ENCODE results near the gene CMPK1.
"Not testable (repeated sequence)": the region's sequence is repeated elsewhere in the genome, so short reads cannot be mapped to it uniquely, and the experiment has no call there.

CMPK1 gene, protein sequence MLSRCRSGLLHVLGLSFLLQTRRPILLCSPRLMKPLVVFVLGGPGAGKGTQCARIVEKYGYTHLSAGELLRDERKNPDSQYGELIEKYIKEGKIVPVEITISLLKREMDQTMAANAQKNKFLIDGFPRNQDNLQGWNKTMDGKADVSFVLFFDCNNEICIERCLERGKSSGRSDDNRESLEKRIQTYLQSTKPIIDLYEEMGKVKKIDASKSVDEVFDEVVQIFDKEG

DNA sequence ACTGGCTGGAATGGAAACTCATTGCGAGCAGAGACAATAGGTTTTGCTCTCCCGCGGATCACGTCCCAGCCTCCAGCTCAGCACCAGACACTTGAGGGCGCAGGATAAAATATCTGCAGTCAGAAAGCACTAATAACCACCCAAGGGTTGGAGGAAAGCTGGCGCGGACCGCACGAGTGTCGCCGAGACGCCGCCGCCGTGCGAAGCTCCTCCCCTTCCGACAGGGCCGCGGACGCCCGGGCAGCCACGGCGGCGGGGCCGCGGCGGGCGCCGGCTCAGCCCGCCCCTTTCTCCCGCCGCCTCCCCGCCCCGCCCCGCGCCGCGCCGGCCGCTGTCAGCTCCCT lies at the start of gene CMPK1:
Gene CMPK1, plus strand, starts transcription at position 213 of the 344 bp plus-strand sequence. CDS start 156 bp downstream, outside the sequence.
- DNase-seq = peak; percentile 48 to 61 (median 50)

DNA sequence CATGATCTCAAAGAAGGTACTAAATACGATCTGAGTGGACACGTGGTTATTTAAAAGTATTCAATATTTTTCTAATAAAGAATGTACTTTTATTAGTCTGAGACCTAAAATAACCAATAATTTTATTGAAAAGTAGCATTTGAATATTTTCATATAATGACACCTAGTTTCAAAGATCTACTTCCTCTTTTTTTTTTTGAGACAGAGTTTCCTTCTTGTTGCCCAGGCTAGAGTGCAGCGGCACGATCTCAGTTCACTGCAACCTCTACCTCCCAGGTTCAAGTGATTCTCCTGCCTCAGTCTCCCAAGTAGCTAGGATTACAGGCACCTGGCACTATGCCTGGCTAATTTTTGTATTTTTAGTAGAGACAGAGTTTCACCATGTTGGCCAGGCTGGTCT lies 45.5 kb upstream of the CMPK1 start:
- not testable (repeated sequence) for DNase-seq

DNA sequence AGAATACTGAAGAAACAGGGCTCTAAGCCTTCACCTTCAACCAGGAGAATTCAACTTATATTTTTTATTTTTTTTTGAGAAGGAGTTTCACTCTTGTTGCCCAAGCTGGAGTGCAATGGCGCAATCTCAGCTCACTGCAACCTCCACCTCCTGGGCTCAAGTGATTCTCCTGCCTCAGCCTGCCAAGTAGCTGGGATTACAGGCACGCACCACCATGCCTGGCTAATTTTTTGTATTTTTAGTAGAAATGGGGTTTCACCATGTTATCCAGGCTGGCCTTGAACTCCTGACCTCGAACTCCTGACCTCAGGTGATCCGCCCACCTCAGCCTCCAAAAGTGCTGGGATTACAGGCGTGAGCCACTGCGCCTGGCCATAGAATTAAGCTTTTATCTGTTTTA lies 38.7 kb upstream of the CMPK1 start:
- not testable (repeated sequence) for DNase-seq

DNA sequence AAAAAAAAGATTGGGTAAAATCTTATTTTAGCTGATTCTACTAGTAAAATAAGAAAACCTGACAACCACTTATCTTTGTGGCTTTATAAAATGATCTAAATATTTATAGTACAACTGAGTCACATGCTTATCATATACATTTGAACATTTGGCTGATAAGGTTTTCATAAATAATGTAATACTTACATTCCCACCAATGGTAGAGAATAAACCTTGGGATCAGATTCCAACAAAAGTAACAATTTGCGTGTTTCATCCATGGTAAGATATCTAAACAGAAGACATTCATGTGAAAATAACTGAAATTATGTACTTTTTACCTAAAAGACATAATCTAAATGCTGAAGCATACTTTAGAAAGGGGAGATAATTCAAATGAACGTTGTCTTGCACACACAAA lies 38.0 kb upstream of the CMPK1 start:
- no peak for DNase-seq

DNA sequence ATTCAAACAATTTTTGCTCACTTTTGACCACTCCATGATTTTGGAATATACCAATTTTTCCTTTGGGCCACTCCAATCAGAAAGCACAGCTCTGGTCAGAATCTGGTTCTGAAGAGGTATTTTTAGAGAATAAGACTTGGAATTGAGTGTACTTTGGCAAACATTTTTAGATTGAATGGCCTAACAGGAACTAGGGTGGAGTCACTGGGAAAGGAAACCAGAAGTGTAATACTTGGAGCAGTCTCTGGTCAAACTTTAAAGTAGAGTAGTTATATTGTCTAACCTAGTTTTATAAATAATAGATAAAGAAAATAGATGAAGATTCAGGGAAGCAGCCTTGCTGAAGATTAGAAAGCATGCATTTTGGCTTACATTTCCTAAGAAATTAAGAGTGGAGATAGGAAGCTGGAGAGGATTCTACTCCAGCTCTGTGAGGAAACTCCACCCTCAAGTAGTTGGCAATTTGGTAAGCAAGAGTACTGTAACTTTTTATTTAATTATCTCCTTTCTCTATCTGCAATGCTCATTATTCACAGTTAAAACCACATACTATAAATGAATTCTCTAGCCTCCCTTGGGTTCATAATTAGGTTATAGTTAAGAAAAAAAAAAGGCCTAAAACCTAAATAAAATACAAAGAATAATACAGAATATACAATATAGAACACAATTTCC lies 35.4 kb upstream of the CMPK1 start:
- no peak for DNase-seq

DNA sequence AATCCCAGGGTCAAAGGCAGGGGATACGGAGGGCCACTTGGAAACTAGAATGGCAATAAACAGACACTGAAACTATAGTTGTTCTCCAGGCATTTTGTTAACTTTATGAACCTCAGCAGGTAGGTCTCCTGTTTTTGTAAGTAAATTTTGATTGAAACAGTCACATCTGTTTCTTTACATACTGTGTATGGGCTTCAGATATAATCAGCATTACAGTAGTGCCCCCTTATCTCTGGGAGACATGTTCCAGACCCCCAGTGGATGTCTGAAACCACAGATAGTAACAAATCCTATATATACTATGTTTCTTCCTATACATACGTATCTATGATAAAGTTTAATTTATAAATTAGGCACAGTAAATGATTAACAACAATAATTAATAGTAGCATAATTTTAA lies 31.1 kb upstream of the CMPK1 start:
- DNase-seq = no peak

DNA sequence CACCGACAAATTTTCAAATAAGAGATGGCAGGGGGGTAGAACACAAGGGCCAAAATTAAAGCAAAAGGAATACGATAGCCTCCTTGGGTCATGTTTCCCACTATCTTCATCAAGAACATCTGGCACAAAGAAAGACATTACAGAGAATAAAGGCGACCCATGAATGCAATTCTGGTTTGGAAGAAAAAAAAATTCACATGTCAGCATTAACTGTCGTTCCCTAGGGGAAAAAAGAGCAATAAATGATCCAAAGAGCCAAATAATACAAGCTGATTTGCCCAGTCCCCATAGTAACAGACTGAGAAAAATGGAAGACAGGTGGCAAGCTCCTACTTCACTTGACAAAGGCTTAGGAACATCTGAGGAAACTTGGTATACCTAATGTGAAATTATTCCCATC lies 24.2 kb upstream of the CMPK1 start:
- DNase-seq = no peak

DNA sequence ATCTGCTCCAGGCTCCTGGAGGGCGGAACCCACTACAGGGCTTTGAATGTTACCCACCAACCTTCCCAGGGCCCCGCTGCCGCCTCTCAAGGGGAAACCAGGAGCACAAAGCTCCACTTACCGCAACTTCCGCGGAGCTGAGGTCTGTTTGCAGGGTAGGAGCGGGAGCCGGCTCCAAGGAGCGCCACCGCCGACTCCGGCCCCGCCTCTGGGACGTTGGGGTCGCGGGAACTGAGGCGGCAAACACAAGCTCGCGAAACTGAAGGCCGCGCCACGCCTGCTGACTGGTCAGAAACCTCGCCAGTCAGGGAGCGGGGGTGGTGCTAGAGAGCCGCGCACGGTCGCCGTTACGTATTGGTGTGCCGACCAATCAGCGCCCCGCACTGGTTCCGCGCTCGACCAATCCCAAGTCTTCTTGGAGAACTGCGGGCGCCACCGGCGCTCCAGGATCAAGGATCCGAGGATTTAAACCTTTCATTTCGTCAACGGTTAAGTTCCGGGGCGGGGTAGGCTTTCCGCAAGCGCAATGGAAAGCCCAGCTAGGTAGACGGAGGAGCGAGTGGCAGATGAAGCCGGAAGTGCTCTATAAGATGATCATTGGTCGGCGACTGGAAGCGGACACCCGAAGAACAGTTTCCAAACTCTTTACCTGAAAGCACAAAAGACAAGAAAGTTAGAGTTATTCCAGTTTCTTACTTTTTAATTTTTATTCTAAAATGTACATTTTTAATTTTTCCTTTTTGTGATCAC lies 19.5 kb upstream of the CMPK1 start, which contains the start of gene STIL:
Gene STIL, minus strand, starts transcription at position 233 of the 750 bp plus-strand sequence. CDS start 3,828 bp downstream, outside the sequence.
- DNase-seq = peak; percentile 91 to 94 (median 92)

DNA sequence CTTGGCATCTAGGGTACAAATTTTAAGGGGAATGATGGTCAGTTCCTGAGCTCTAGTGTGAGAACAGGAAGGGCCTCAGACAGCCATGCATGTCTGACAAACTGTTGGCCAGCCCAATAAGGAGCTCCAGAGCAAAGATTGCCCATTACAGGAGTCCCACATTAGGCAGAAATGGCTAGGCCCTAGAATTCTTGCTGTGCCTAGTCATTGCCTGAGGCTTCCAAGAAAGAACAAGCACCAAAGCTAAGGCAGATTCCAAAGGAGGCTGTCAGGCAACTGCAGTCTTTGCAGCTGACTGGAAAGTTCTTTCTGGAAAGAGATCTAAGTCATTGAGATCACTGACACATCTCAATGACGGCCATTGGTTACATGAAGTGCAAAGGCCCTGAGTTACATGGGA lies 15.7 kb upstream of the CMPK1 start:
- DNase-seq = no peak

DNA sequence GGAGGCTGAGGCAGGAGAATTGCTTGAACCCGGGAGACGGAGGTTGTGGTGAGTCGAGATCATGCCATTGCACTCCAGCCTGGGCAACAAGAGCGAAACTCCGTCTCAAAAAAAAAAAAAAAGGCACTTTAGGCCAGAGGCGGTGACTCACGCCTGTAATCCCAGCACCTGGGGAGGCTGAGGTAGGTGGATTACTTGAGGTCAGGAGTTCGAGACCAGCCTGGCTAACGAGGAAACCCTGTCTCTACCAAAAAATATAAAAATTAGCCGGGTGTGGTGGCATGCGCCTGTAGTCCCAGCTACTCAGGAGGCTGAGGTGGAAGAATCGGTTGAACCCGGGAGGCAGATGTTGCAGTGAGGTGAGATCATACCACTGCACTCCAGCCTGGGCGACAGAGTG lies 13.6 kb upstream of the CMPK1 start:
- not testable (repeated sequence) for DNase-seq

DNA sequence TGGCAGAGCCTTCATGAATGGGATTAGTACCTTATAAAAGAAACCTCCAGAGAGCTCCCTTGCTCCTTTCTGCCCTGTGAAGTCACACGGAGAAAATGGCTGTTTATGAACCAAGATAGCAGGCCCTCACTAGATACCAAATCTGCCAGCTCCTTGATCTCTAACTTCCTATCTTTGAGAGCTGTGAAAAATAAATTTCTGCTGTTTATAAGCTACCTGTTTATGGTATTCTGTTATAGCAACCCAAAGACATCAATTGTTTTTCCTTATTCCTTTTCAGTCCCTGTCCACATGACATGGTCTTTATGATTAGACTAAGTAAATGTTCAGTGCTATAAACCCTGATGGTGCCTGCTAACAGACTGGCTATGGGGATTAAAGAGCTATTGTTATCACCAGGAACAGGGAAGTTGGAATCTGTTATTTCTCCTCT lies 10.0 kb upstream of the CMPK1 start:
- DNase-seq = no peak

DNA sequence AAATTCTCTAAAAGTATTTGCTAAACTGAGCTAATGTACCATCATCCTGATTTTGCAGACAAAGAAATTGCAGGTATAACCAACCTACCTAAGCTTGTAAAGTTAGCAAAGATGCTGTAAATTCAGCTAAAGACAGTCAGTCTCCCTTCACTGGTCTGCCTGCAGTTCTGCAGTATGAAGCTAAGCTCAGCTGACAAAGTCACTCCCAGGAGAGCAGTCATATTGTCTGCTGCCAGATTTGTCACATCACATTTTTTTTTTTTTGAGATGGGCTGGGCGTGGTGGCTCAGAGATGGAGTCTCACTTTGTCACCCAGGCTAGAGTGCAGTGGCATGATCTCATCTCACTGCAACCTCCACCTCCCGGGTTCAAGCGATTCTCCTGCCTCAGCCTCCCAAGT lies 8.9 kb upstream of the CMPK1 start:
- no peak for DNase-seq

DNA sequence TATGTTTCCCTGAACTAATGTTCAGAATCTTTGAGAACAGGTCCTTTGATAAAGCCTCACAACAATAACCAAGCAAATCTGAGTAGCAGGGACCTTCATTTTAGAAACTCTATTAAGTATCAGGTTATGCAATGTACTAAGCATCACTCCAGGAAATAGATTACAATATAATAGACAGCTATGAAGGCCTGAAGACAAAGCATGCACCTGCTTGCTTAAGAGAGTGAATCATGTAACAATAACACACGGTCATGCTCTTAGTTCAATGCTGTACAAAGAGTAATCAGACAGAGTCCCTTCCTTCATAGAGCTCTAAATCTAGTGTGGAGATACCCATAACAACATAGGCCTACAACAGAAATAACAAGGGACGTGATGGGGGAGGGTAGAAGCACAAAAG lies 8.1 kb upstream of the CMPK1 start:
- DNase-seq = no peak

DNA sequence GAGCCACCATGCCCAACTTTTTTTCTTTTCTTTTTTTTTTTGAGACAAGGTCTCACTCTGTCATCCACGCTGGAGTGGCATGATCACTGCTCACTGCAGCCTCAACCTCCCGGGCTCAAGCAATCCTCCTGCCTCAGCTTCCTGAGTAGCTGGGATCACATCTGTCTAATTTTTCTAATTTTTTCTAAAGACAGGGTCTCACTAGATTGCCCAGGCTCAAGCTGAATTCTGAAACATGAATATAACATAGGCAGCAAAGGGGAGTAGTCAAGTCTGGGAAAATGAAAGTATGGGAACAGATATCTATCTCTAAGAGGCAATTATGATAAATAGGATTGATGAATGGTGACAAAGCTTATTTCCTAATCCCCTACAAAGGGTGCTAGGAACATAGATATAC lies 7.3 kb upstream of the CMPK1 start:
- no peak for DNase-seq

DNA sequence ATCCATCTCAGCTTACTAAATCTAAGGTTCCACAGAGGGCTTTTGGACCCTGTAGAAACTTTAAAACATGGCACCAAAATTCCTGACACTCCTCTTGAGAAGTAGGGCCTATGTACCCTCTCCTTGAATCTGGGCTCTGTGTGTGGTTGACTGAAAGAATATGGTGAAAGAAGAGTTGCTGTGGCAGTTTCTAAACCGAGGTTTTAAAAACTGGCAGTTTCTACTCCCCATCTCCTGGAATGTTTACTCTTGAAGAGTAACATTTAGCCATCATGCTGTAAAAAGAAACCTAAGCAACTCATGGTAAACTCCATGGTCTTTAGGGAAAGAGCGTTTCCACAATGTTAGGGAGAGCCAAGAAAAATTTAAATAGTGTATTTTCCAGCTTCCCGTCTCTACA lies 4.6 kb upstream of the CMPK1 start:
- no peak for DNase-seq

DNA sequence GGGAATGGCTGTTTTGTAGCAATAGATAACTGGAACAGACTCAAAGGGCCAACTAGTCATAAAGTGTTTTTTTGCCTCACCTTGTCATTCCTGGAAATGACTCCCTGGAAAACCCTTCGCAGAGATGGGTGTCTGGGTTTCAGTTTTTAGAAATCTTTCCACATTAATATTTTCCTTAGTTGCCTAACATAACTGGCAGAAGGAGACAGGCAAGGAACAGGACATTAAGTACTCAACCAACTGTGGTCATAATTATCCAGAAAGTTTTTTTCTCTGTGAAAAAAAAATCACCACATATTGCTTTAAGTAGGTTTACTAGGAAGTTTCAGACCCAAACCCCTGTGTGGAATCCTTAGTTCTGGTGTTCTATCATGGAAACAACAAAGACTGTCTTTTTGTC lies 3.4 kb upstream of the CMPK1 start:
- DNase-seq = no peak

DNA sequence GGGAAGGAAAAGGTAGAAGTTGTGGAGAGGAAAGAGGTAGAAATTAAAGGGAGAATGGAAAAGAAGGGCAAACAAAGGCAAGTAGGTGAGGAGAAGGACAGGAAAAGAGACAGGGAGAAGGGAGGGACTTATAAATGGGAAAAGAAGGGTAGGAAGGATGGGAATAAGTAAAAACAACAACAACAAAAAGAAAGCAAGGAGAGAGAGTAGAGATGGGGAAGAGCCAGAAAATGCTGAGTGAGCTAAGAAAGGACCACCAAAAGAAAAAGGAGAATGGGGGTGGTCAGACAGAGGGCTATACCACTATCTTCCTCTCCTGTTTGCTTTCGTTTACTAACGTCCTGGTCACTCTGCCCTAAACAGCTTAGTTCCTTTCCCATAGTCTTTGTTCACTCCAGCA lies 1.7 kb upstream of the CMPK1 start:
- no peak for DNase-seq

DNA sequence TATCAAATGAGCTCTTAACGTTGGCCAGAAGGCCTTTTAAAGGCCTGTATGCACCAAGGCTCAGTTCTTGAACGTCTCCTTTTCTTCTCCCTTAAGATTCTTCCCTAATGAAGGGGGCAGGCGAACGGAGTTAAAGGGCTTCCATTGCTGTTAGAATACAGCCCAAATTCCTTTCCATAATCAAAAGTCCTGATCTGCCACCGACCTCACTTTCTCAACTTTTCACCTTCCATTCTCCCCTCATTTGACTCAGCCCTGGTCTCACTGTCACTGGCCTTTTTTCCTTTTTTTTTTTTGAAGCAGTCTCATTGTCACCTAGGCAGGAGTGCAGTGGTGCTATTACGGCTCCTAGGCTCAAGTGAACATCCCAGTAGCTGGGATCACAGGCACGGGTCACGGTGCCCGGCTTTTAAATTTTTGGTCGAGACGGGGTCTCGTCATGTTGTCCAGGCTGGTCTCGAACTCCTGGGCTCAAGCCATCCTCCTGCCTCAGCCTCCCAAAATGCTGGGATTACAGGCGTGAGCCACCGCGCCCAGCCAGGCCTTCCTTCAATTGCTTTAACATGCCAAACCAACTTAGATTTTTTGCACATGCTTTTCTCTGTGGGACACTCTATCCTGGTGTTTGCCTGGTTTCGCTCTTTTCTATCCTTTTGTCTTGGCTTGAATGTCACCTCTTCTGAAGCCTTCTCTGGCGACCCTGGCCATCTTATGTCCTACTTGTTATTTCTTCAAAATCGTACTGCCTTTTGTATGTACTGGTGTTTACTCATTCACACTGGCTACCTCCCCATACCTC lies 612 bp upstream of the CMPK1 start:
- DNase-seq = no peak

DNA sequence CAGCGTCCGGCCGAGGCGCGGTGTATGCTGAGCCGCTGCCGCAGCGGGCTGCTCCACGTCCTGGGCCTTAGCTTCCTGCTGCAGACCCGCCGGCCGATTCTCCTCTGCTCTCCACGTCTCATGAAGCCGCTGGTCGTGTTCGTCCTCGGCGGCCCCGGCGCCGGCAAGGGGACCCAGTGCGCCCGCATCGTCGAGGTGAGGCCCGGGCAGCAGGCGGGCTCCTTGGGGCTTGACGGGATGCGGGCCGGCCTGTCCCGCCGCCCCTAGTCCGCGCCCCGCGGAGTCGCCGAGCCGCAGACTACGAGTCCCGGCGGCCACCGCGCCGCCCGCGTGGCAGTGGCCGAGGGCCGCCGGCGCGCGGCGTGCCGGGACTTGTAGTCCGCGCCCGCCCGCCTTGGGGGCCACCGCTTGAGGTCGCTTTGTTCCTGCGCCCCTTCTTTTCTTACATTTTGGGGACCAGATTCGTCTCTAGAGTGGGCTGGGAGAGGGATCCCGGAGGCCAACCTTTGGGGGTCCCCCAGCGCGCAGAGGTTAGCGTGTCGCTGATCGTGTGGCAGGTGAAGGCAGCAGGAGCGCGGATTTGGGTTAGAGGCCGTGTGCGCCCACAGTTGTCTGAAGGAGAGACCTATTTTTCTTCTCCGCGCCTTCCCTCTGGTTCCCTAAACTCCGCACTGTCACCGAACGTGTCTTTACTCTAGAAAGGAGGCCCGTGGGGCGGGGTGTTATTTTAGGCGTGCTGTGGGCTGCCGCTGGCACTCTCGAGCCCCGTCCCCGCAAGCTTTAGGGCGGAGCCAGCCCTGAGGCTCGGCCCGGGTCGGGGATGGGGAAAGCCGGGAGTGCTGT lies 553 bp downstream of the CMPK1 start:
- peak; percentile 52 to 59 (median 58) for DNase-seq

DNA sequence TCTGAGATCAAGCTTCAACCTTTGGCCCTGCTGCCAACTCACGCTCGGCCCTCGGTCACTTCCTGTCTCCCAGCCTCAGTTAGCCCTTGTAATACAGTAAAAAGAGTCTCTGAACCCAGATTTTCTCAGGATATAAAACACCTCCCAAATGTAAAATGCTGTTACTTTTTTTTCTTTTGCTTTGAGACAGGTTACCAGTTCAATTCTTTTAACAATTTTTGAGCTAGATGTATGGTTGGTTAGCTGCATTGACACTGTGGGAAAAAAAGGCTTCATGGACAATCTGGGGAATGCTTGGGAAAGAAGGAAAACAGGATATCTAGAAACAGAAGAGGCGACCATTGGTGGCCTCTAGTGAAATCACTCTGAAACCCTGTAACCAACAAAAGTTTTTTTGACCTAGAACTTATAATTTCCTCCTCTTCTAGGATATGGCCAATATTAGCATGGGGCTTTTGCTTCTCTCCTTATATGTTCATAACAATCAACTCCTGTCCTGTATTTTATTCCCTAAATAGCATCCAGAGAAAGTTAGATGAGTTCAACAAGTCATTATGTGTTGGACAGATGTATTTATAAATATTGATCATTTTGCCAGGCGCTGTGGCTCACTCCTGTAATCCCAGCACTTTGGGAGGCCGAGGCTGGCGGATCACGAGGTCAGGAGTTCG lies 1.3 kb downstream of the CMPK1 start:
- no peak for DNase-seq

DNA sequence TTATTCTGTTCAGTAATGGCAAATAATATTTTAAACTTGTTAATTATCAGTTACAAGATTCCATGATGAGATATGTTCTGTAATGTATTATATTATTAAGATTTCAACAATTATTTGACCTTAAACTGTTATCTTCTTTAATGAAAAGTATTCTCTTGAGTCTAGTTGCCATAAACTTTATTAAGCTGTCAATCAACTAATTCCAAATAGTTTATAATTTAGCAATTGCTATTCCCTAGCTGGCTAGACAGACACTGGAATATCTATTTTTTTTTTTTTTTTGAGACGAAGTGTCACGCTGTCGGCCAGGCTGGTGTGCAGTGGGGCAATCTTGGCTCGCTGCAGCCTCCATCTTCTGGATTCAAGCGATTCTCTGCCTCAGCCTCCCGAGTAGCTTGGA lies 3.8 kb downstream of the CMPK1 start:
- DNase-seq = no peak

Measured in activated CD4-positive, CD25-positive, alpha-beta regulatory T cell (primary cell).